Femur (tissue), 1 donor: ENCODE results near the gene UGT1A8.

ENCODE experiments used
- DNase-seq: peaks from one replicate; pipeline ENCODE4 v3.0.0-alpha.2; 2017

UGT1A8 gene

DNA sequence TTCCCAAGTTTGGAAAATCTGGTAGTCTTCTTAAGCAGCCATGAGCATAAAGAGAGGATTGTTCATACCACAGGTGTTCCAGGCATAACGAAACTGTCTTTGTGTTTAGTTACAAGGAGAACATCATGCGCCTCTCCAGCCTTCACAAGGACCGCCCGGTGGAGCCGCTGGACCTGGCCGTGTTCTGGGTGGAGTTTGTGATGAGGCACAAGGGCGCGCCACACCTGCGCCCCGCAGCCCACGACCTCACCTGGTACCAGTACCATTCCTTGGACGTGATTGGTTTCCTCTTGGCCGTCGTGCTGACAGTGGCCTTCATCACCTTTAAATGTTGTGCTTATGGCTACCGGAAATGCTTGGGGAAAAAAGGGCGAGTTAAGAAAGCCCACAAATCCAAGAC, 154.7 kb downstream of the UGT1A8 start:
- no peak for DNase-seq

DNA sequence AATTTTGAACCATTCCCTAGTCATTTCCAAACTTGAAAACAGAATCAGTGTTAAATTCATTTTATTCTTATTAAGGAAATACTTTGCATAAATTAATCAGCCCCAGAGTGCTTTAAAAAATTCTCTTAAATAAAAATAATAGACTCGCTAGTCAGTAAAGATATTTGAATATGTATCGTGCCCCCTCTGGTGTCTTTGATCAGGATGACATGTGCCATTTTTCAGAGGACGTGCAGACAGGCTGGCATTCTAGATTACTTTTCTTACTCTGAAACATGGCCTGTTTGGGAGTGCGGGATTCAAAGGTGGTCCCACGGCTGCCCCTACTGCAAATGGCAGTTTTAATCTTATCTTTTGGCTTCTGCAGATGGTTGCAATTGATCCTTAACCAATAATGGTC, 155.2 kb downstream of the UGT1A8 start:
- no peak for DNase-seq

DNA sequence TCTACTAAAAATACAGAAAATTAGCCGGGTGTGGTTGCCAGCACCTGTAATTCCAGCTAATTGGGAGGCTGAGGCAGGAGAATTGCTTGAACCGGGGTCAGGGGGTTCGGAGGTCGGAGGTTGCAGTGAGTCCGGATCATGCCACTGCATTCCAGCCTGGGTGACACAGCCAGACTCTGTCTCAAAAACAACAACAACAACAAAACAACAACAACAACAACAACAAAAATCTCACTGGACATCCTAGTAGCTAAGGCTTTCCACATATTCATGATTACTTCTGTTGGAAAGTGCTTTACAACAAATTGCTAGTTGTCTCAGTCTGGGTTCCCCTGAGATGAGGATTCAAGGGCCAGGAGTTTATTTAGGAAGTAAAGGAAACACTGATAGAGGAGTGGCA, 156.4 kb downstream of the UGT1A8 start:
- DNase-seq = no peak

DNA sequence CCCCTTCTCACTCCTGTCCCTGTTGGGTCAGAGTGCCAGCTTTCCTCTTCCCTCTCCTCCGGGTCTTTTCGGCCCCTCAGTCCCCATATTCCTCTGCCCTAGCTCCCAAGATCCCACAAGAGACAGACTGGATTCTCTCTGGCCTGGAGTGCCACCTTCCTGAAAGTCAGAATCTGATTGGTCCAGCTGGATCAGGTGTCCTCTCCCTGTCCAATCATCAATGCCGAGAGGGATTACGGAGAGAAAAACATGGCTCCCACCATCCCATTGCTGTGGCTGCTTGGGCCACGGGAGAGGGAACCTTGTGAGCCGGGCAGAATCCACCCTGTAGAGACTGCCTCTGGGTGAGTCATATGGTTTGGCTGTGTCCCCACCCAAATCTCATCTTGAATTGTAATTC, 158.0 kb downstream of the UGT1A8 start:
- DNase-seq = no peak

DNA sequence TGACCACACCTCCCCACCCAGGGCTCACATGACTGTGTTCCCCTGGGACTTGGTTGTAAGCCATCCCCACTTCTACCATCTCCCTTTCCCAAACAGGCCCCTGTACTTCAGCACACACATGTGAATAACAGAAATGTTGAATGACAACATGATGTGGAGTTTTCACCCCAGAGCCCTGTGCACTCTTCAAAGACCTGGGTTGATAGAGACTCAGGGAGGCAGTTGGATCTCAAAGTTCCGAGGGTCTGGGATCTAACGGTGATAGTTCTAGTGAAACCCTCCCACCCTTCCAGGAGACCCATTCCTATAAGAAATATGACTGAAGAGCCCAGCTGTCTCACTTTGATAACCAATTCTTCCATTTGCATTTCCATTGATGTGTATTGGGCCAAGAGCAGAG, 160.6 kb downstream of the UGT1A8 start, which contains the start of gene MROH2A:
Gene MROH2A, plus strand, starts transcription at position 301 of the 400 bp plus-strand sequence. CDS start 1,029 bp downstream, outside the sequence.
- DNase-seq = no peak

DNA sequence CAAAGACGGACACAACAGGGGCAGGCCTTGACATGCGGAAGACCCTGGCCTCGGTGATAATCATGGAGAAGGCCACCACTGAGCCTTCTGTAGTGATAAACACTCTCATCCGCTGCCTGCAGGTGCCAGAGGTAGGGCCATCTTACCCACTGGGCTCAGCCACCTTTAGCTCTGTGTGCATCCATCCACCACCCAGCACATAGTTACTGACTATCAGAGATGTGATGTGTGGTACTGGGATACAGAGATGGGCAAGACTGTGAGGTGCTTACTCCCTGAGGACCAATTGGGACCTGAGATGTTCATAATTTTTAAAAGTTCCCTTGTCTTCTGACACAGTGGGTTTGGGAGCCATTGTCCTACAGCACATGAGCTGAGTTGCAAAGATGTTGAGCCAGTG, 162.3 kb downstream of the UGT1A8 start:
- no peak for DNase-seq

DNA sequence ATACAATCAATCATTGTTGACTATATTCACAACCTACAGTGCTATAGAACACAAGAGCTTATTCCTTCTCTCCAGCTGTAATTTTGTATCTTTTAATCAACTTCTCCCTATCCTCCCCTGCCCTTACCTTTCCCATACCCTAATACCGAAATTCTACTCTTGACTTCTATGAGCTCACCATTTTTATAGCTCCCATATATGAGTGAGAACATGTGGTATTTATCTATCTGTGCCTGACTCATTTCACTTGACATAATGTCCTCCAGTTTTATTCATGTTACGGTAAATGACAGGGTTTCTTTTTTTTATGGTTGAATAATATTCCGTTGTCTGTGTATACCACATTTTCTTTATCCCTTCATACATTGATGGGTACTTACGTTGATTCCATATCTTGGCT, 163.3 kb downstream of the UGT1A8 start:
- DNase-seq = no peak

DNA sequence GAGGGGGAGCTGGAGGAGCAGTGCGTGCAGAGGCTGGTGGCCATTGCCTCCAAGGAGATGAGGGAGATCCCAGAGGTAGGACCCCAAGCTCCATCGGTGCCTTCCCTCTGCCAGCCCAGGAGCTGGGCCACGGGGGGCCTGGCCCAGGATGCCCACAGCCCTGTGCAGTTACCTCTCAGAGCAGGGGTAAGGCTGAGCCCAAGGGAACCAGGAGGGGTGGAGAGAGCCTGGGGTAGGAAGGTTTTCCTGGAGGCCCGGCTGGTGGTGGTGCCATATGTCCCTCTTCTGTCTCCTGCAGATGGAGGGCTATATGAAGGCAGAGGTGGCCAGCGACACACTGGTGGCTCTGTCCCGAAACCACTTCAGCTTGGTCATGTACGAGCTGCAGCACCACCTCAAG, 172.1 kb downstream of the UGT1A8 start:
- DNase-seq = no peak

DNA sequence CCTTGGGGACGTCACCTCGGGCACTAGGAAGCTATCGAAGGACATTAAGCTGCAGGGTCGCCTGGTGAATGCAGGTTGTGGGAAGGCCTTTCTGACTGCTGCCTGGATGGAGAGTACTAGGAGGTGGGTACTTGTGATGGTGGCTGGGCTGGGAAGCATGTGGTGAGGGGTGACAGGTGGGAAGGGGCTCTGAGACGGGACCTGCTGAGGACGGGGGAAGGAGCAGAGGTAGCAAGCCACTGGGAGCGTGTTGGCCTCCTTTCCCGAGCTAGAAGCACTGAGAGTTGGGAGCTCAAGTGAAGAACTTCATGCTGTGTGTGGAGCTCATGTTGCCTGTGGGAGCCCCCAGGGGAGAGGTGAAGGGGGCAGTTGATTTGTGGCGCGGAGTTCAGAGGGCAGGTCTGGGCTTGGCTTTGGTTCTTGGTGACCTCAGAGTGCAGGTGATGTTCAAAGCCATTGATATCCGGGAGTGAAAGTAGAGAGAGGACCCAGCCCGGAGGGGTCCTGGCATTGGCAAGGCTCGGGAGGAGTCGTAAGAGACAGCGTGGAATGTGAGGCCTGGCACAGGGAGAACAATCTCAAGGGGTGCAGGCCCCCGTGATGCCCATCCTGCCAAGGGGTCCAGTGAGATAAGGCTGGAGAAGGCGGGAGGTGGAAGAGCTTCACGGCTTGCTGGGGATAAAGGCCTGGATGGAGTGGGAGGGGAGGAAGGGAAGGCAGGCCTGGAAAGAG, 173.9 kb downstream of the UGT1A8 start:
- no peak for DNase-seq

DNA sequence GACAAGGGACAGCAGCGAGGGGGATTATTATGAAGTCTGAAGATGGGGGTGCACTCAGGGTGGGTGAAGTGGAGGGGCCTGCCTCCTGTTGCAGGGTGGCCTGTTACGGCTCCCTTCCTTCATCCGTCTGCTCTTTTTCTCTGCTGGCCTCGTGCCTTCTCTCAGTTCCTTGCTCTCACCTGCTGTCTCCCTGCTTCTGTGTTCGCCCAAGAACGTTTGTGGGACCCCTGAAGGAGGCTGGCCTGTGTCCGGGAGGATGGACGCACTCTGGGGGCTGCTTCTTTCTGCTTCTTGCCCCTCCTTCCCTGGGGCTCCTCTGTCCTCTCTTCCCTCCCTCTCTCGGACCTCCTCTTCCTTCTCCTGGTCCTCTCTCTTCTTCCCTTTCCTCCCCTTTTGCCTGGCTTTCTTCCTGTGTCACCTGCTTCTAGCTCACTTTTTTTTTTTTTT, 174.5 kb downstream of the UGT1A8 start:
- no peak for DNase-seq

DNA sequence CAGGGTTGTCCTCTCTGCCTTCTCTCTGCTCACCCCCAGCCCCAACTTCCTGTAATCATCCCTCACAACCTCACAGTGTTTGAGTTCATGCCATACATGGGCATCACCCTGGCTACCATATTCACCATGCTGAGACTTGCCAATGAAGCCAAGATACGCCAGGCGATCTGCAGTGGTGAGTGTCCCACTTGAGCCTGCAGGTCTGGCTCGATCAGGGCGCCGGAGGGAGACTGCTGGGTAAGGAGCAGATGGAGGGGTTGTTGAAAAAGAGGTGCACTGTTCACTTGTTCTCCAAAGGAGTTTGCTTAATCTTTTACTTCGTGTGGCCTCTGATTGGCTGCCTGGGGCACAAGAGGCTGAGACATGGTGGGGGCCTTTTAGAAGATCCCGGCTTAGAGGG, 175.3 kb downstream of the UGT1A8 start:
- DNase-seq = no peak

DNA sequence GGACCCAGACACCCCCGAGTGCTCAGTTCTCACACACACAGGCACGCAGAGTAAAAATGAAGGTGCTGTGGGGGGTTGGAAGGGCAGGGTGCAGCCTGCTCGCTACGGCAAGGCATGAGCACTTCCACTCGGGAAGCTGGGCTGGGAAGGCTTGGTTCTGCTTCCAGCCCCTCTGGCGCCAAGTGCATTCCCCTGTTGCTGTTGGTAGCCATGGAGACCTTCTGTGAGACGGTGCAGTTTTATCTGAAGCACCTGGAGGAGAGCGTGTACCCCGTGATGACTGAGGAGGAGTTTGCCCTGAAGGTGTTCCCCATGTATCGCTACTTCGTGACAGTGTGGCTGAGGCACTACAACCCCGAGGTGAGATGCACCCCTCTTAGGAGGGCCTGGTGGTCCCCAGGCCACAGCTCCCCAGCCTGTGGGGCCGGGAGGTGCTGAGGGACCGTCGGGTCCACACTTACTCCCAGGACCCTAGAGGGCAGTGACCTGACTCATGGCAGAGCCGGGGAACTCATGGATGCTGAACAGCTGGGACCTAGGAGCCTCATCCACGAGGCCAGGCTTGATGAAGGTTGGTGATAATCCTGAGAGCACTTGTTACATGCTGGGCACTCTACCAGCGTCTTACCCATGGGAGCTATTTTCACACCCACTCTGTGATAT, 176.2 kb downstream of the UGT1A8 start:
- no peak for DNase-seq

DNA sequence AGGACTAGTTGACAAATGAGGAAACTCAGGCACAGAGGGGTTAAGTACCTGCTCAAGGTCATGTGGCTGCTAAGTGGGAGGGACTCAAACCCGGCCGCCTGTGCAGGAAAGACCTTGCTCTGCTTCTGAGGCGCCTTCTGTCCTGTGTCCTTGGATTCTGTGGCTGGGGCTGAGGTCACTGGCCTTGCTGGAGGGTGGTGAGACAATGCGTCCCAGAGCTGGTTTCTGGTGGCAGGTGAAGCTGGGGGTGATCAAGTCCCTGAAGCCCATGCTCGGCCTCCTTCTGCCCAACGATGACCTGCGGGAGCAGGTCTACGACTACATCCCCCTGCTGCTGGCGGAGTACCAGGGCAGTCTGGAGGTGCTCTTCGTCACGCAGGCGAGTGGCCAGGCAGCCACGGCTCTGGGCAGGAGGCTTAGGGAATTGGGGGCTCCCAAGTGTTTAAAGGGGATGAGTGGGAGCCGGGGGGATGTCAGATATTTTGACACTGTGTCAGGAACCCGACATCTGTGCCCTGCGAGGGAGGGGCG, 176.8 kb downstream of the UGT1A8 start:
- DNase-seq = no peak

DNA sequence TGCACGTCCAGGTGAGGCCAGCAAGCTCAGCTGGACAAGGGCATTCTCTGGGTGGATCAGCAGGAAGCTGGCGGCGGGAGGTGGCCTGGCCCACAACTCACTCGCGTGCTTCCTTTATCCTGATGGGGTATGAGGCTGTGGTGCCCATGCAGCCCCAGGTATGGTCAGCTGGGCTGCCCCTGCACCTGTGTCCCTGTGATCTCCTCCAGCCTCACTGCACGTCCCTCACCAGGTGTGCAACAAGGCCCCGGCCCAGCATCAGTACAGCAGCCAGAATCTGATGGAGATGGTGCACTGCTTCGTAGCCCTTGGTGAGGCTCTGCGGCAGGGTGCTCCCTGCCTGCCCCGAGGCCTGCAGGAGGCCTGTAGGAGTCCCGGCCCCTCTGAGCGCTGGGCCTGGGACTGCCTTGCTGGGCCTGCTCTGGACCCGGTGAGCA, 178.3 kb downstream of the UGT1A8 start:
- DNase-seq = no peak

DNA sequence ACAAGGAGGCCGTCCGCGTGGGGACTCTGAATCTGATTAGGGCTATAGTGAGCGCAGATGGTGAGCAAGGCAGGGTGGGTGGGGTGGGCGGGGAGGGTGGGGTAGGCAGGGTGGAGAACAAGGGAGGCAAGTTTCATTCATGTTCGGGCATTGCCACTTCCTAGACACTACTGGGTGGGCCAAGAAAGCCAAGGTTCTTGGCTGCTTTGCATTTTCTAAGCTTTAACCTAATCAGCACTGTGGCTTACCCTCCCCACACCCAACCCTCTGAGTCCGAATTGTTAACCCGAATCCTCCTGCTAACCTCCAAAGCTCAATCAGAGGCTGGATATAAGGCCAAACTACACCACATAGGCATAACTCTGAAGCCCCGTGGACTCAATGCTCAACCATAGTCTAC, 178.8 kb downstream of the UGT1A8 start:
- no peak for DNase-seq

DNA sequence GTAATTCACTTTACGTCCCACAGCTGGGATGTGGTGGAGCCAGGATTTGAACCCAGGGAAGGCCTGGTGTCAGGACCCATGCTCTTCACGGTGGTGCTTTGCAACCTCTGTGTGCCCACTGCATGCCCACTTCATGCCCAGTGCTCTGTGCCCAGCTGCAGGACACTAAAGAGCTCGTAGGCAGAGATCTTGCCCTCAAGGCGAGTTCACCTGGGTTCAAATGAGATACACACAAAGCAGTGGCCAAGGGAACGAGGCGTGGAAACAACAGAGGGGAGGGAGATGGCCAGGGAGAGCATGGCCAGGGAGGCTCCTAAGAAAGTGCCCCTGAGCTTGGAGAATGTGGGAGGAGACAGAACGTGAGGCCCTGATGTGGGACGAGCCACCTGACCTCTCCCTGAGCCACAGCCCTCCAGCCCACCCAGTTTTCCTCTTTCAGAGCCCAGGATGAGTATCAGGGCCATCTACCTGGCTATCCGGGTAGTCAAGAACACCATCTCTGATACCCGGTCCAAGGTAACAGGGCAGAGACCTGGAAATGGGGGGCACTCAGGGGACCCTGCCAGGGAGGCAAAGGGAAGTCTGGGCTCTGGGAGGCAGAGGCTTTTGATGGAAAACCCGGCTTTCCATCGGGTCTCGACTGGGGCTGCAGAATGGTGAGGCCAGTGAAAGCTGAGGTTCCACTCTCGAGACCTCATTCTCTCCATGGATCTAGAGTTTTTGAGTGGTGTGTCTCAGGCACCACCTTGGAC, 181.1 kb downstream of the UGT1A8 start:
- DNase-seq = peak; percentile 2

DNA sequence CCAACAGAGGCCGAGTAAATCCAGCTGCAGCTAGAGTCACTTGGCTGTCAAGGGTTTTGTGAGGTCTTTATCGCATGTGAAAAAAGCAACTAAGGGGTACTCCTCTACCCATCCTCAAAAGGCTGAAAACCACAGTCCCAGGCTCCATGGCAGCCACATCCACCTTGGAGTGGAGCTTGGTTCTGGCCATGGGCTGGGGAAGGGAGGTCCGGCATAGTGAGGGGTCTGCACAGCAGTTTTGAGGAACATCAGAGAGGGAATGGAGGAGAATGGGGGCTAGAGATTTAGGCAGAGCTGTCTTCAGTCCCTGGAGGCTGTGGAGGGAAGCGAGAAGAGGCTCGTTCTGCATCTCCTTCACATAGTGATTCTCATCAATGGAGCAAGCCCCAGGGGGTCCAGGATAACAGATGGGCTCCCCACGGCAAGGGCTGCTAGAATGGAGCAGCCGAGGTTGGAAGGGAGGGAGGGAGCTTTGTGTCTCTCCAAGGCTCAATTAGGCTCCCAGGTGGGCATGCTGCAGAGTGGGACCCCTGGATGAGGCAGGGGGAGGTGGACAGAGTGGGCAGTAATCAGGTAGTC, 181.7 kb downstream of the UGT1A8 start:
- no peak for DNase-seq

DNA sequence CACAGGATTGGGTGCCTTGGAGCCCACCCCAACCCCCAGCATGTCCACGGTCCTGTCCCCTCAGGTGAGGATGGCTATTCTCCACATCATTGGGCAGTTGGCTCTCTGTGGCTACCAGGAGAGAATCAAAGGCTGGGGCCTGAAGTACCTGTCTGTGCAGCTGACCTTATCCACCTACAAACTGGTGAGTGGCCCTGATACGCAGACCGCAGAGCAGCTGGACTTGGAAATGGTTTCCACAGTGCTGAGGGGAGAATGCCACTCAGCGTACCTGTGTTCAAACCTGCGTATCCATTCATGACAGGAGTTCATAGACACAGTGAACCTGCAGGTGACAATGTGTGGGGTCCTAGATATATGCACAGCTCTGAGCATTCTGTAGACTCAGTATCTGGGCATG, 182.3 kb downstream of the UGT1A8 start:
- DNase-seq = no peak

DNA sequence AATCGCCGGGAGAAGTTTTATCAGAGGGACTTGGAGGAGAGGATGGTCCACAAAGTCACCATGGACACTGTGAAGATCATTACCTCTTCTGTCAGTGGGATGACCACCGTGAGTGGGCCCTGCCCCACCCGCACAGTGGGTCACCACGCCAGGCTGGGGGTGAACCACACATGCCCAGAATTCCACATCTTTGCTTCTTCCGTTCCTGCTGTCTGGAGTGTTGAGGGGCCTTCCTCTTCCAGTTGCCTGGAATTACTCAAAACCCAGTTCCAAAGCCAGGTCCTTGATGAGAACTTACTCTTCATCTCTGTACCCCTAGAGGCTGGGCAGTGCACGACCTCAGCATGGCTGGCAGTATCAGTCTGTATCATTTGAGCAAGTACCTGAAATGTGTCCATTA, 182.8 kb downstream of the UGT1A8 start:
- no peak for DNase-seq

DNA sequence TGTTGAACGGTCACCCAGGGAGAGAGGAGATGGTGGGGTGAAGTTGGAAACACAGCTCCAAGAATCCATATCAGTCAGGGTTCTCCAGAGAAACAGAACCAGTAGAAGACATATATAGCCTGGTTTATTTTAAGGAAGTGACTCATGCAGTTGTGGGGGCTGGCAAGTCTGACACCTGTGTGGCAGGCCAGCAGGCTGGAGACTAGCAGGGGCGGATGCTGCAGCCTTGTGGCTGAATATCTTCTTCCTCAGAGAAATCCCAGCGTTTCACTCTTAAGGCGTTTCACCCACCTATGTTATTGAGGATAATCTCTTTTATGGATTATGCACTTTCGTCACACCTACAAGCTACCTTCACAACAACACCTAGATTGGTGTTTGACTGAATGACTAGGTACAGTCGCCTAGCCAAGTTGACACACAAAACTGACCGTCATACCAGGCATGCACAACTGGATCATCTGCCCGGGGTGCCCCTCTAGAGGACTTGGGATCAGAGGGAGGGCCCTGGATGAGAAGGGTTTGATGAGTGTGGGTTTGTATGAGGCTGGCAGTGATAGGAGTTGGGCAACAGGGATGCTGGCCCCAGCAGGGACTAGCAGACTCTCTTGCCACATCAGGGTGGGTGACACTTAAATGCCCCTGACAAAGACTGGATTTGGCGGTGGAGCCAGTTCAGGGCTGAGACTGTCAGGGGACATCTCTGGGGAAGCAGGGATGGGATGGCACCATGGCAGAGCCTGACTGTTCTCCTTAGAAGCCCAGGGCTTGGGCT, 184.1 kb downstream of the UGT1A8 start:
- DNase-seq = peak; percentile 5

DNA sequence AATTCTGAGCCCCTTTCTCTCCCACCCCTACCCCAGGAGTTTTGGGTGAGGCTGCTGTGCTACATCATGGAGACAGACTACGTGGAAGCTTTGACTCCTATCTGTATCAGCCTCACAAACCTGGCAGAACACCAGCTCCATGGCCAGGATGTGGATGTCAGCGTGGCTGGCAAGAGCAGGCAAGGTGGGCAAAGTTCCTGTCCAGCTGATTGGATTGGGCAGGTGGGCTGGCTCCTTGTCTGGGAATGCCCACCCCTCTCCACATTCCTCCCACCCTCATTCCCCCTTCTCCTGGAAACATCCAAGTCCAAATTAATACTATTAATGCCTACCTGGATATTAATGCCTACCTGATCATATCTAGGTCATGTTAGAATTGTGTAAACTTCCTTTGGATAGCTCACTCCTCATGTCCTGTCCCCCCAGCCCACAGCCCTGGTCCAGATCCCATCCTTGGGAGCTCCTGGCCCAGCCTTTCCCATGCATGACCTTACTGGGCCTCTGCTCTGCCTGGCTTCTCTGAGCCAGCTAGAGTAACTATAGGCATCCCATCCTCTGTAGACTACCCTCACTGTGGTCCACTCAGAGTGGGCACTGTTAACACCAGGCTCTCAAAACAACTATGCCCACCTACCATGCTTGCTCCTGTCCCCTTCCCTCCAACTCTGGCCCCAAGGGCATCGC, 184.8 kb downstream of the UGT1A8 start:
- DNase-seq = no peak
